Measurements from ENCODE around the gene DBF4.
"Not testable (repeated sequence)": the region's sequence is repeated elsewhere in the genome, so short reads cannot be mapped to it uniquely, and the experiment has no call there.

- not testable (repeated sequence) for TF ChIP-seq CTCF (IDR thresholded peaks at IDR 0.05; ENCODE audit: low read depth, low read length, missing input control); RAD21 (IDR thresholded peaks at IDR 0.05); HNF4G (IDR thresholded peaks at IDR 0.05); SP1 (IDR thresholded peaks at IDR 0.05)
- TF ChIP-seq, protein P1, sequence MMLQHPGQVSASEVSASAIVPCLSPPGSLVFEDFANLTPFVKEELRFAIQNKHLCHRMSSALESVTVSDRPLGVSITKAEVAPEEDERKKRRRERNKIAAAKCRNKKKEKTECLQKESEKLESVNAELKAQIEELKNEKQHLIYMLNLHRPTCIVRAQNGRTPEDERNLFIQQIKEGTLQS (IDR thresholded peaks at IDR 0.05) = not testable (repeated sequence)
Observed at GRCh38 chr7:87907136-87907906, 31.0 kb downstream of the DBF4 start.

Measured in liver (tissue), 3 donors.